HG02852 (cell line): ENCODE measurements around the gene TBC1D9.
"Not testable (repeated sequence)": the region's sequence is repeated elsewhere in the genome, so short reads cannot be mapped to it uniquely, and the experiment has no call there.

Source experiments
- ATAC-seq: cut with Tn5 transposase; IDR thresholded peaks from one replicate; pipeline ENCODE4 v1.9.1; 2021; ENCODE audit warnings: mild to moderate bottlenecking, moderate library complexity; ENCODE audit not compliant: unreplicated experiment

The TBC1D9 gene

DNA sequence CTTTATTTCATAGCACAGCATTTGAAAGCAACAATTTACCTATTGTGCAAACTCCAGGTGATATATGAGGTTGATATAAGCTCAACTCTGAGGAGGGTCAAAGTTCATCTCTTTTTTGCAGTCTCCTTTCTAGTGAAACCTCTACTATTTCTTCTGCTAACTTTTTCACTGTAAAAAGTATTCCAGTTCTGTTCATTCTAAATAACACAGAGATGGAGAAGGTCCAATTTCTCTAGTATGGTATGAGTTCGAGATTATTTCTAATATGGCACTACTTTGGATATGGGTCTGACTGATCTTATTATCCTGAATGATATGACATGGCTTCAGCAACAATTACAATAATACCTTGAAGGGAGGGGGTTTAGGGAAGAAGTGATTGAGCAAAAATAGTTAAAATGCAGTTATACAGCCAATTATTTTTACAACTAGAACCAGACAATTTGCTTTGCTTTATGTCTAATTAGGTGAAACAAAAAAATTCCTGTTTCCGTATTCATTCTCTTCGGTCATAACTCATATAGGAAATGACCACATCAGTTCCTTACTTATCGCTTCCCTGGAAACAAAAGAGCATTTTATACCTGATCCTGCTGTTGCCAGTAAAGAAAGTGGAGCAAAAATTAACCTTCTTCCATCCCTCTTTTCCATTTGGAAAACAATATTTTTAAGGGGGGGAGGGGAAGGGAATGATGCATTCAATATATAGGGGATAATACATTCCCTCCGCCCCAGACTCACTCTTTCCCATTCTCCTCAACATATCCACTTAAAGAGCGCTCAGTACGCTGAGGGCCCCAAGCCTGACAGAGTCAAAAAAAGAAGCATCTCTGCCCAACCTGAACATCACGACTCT is 1.0 kb downstream of the TBC1D9 start:
- ATAC-seq: no peak

DNA sequence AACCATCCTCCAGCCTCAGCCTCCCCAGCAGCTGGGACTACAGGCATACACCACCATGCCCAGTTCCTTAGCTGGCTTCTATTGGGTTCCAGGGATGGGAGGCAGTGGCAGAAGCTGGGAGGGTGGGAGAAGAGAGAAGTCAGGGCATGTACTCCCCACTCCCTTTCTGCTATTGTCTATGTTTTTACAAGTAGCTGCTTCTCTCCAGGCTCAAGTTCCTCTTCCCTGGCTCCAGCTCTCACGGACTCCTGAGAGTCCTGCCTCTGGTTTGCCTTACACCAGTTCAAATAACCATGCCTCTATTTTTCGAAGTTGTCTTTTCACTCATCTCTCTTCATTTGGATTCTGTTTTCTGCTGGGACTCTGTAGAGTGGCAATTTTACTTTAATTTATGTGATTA is 2.9 kb downstream of the TBC1D9 start:
- ATAC-seq: no peak

DNA sequence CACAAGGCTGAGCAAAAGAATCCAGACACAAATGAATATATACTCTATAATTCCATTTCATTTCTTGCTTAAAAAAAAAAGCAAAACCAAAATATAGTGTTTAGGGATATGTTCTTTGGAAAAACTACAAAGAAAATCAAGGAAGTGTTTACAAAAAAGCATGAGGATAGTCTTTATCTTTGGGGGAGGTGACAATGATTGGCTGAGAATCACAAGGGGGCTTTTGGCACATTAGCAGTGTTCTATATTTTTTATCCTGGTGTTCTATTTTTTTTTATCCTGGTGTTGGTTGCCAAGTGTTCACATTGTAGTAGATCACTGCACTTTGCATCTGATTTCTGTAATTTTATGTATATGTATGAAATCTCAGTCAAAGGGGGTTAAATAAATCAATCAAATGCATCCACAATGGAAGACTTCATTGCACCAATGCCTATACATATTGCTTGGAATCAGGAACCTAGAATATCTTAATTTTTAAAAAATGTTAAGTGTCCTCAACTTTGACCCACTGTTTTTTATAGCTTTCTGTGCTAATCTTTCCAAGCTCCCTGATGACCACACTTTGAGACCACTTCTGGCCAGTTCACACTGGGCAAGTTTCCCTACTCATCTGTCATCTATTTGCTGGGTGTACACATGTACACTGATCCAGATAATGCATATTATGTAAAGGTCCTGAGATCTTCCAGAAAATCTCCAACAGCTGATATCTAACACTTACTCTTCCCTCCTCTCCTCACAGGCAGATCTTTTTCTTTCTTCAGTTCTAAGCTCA is 3.7 kb downstream of the TBC1D9 start:
- ATAC-seq: no peak

DNA sequence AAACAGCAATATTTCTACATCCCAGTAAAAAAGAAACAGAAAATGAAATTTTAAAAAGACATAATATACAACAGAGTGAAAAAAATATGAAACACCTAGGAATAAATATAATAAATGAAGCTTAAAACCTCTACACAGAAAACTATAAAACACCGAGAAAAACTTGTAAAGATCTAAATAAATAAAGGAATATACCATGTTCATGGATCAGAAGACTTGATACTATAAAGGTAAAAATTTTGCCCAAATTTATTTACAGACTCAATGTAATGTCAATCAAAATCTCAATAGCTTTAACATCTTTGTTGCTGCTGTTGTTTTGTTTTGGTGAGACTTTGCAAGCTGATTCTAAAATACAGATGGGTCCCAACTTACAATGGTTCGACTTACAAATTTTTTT is 5.7 kb downstream of the TBC1D9 start:
- ATAC-seq: no peak

DNA sequence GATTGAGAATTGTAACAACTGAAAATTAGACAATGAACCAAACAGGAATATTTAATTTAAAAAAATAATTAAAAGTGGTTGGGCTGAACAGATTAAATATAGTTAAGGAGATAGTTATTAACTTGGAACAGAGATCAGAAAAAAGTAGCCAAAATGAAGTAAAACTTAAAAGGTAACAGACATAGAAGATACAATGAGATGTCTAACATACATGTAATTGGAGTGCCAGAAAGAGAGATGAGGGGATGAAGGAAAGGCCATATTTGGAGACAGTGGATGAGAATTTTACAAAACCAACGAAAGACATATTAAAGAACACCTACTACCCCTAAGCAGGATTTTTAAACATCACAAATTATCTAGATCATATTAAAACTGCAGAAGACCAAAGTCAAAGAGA is 8.0 kb downstream of the TBC1D9 start:
- ATAC-seq: no peak

DNA sequence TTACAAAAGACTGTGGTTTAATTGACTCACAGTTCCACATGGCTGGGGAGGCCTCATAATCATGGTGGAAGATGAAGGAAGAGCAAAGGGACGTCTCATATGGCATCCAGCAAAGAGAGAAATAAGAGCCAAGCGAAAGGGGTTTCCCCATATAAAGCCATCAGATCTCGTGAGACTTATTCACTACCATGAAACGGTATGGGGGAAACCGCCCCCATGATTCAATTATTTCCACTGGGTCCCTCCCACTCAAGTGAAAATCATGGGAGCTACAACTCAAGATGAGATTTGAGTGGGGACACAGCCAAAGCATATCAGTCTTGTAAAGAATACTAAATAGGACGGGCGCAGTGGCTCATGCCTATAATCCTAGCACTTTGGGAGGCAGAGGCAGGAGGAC is 9.6 kb downstream of the TBC1D9 start:
- ATAC-seq: not testable (repeated sequence)

DNA sequence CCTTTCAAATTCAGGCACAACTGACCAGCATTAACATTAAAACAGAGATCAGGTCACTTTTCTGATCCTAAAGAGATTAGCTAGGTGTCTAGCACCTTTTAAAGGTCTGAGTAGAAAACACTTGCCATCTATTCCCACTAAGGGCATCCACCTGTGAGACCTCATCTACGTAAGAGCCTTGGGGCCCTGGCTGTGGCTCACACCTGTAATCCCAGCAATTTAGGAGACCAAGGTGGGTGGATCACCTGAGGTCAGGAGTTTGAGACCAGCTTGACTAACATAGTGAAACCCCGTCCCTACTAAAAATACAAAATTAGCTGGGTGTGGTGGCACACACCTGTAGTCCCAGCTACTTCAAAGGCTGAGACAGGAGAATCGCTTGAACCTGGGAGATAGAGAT is 11.8 kb downstream of the TBC1D9 start:
- ATAC-seq: no peak

DNA sequence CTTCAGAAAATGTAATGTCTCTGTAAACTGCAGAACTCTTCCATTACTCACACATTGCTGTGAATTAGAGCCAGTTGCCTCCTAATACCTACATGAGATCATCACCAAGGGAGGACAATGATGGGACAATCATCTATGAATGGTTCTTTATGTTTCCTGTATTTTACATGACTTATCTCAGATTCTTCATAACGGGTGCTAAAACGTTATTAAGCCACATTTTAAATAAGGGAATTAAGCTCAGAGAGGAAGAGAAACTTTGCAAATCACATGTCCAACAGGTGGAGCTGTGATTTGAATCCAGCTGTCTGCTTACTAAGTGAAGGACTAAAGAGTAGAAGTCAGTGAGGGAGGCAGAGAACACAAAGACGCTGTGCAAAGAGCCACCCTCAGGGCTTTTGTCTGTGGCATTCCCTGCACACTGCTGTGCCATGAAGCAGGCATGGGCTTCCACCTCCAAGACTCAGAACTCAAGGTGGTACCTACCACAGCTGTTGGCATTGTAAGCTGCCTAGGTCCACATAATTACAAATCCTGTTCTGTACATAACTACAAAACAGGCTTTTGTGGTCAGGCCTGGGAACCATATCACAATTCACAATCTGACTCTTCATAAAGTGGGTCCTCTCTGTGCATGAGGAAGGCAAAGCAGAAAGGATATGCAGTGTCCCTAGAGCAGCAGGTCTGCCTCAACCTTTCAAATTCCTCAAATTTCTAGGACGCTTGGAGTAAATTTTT is 12.8 kb downstream of the TBC1D9 start:
- ATAC-seq: peak; percentile 70

DNA sequence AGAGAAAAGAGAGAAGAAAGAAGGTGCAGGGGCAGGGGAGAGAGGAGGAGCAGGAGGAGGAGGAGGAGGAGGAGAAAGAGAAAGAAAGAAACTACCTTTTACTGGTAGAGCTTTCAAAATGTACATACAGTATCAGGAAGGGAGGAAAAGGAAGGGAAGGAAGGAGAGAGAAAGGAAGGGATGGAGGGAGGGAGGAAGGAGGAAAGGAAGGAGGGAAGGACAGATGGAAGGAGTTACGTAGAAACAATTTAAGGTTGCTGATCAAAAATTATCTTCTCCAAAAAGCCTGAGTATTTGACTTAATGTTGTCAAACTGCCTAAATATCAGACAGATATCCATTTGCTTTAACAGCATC is 13.4 kb downstream of the TBC1D9 start:
- ATAC-seq: peak; percentile 24

DNA sequence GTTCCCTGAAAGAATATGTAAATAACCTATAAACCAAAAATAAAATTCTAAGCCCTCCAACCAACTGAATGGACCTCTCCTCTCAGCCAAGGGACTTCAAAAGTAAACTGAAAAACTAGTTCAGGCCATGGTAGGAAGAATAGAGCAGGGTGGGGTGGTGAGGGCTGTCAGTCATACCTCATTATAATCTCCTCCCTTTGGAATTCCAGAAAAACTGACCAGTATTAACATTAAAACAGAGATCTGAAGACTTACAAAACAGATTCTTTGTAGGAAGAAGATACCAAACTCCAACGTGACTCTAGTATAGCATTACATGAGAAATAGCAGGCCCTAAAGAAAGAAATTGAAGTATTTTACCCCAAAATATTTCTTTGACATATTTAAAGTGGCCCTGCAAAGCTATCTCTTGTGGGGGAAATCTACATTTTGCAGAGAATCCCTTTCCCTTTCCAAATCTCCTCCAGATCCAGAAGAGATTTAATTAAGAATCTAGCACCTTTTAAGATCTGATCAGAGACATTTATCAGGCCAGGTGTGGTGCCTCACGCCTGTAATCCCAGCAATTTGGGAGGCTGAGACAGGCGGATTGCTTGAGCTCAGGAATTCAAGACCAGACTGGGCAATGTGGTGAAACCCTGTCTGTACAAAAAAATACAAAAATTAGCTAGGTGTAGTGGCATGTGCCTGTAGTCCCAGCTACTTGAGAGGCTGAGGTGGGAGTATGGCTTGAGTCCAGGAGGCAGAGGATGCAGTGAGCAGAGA is 15.1 kb downstream of the TBC1D9 start:
- no peak for ATAC-seq

DNA sequence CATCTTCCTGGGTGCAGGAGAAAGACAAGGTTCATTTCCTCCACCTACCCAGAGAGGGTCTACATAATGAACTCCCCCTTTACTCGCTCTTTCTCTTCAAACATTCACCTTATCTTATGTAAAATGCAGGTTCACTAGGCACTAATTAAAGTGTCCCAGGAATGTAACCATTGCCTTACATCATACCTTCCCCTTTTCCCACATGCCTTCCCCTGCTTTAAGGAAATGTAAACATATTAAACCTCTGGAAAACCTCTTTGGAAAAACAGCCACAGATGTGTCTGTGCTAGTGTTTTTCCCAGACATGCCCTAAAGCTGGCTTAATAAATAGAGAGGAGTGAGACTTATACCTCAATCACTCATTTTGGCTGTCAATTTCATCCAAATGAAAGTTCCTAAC is 15.8 kb downstream of the TBC1D9 start:
- no peak for ATAC-seq

DNA sequence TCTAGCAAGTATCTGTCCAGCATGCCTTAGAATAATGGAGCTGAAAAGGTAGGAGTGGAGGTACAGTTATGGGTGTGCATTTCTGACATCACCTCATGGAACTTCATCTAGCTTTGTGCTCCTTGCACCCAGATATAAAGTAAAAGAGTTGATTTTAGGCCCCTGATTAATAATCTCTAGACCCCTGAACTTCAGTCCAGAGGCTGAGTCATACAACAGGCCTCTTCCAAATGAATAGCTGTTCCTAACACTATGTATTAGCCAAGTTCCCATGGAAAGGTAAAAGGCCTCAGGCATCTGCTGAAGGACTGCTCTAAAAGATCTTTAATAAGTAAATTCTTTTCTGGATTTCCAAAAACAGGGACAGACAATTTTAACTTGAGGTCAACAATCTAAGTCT is 16.2 kb downstream of the TBC1D9 start:
- ATAC-seq: no peak

DNA sequence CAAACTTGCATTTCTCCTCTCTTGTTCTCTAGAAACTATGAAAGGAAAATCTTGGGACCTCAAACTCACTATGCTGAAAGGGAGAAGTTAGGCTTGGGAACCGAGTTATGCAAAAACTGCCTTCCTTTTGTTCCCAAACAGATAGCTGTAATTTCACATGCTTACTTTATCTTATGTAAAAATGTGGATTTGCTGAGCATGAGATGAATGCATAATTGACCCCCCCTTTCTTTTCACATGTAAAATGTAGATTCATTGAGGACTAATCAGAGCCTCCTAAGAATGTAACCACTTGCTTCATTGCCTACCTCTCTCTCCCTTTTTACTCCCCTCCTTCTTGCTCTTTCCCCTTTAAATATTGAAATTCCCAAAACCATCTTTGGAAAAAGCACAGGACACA is 18.0 kb downstream of the TBC1D9 start:
- ATAC-seq: no peak

DNA sequence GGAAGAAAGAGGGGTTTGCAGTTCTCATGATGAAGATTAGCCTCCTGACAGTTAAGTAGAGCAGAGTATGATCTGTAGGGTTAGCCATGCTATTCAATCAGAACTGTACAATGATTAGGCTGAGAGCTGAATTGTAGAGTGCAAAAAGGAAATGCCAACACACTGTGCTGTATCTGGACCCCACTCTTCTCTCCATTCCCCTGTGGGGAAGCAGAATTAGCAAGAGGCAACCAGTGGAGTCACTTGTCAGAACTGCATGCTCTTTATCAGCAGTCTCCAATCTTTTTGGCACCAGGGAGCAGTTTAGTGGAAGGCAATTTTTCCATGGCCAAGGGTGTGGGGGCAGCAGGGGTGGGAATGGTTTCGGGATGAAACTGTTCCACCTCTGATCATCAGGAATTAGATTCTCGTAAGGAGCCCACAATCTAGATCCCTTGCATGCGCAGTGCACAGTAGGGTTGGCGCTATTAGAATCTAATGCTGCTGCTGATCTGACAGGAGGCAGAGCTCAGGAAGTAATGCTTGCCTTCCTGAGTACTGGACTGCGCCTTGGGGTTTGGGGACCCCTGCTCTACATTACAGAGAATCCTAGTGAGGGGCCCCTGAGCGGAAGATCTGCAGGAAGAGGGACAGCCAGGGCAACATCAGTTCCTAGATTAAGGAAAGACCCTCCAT is 19.4 kb downstream of the TBC1D9 start:
- no peak for ATAC-seq

DNA sequence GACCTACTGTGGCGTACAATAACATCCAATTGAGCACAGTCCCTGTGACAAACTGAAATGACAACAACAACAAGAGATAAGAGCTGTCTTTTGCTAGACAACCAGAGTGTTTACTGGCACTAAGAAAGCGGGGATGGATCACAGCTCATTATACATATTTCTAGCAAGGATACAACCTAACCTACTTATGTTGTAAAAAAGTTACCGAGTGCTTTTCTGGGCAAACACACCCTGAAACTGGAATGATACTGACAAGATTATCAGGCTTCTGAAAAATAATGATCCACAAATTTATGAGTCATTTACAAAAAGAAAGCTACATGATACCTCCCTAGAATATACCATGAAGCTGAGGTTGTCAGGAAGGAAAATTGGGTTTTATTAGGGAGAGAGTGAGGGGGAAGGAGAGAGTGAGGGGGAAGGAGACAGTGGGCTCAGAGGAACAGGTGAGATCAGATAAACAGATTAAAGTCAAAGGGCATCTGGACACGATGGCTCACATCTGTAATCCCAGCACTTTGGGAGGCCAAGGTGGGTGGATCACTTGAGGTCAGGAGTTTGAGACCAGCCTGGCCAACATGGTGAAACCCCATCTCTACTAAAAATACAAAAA is 20.3 kb downstream of the TBC1D9 start:
- ATAC-seq: no peak

DNA sequence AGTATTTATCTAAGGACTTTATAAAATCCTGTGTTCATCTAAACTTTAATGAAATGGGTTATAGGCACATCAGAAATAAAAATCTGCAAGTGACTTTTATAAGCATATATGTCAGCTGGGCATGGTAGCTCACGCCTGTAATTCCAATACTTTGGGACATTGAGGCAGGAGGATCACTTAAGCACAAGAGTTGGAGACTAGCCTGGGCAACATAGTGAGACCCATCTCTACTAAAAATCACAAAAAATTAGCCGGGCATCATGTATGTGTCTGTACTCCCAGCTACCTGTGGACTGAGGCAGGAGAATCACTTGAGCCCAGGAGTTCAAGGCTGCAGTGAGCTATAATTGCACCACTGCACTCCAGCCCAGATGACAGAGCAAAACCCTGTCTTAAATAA is 20.9 kb downstream of the TBC1D9 start:
- ATAC-seq: no peak

DNA sequence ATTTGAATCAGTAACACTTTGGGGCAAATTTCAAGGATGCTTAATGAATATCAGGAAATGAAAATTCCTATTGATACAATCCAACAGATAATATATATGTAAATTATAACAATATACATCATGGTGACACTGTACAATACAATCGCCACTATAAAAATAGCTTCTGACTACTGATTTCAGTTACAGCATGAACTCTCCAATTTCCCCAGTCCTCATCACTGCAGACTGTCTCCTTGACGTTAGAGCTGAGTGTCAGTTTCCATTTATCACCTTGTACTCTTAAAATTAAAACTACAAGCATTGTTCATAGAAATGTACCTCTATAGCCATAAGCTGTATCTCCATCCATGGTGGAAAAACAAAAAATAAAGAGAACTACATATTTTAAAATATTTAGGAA is 23.4 kb downstream of the TBC1D9 start:
- no peak for ATAC-seq

DNA sequence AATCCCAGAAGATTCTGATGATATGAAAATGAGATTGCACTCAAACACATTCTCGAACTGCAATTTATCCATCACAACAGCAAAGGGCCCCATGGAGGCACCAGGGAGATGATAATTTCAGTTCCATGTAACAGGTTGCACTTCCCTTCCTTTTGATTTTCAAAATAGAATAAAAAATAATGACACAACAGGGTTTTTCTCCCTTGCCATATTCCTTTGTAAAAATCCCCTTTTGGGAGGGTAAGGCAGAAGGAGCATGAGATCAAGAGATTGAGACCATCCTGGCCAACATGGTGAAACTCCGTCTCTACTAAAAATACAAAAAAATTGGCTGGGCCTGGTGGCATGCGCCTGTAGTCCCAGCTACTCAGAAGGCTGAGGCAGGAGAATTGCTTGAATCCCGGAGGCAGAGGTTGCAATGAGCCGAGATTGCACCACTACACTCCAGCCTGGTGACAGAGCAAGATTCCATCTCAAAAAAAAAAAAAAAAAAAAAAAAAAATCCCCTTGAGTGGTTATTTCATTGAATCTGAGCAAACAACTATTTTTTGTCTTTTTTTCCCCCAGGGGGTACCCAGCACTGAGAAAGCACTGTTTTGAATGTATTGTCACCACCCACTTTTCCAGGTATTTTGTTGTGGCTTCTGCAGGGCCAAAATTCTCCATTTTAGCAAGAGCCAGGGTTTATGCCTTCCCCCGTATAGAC is 26.7 kb downstream of the TBC1D9 start:
- ATAC-seq: no peak

DNA sequence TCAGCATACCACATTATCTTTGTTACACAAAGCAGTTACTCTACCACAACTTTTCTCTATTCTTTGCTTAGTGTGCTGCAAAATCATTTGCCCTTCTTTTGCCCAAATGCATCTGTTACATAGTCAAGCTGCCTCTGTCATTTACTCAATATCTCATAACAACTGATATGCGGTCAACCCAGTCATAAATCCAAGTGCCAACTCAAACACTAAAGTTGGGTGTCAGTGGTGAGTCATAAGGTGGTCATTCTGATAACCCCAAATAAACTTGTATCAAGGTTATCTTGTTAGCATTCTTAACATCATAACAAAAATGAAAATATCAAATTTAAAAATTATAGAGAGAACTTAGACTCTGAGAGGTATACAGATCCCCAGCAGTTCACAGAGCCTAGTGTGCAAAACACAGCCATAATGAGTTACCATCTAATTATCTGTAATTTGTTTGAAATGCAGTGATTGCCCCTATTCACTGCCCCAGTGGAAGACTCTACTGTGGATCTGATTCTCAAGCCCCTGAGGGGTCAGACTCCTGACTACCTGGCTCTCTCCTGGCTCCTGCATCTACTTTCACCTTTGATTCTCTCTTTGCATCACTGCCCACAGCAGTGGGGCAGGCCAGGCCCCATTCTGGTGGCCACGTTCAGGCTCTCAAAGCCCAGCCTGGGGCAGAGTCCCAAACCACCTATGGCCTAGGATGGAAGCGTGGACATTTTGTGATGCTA is 29.2 kb downstream of the TBC1D9 start:
- no peak for ATAC-seq
